ENCODE results near the gene PIBF1. TPM values are rescaled to one million over a fixed set of nuclear protein-coding genes. Genes with fewer than 3 reads are reported as not detected.
"Not testable (repeated sequence)": the region's sequence is repeated elsewhere in the genome, so short reads cannot be mapped to it uniquely, and the experiment has no call there.

The PIBF1 gene
- total RNA-seq, 1 experiment from 2014 or later, result 26.0 TPM

- Histone ChIP-seq H3K4me1 (no peaks in the 10 kb centered on the region), H3K27me3 (no peaks in the 10 kb centered on the region), H3K36me3 (no peaks in the 10 kb centered on the region), H3K4me3 (no peak overlapping the region), H3K9me3 (replicated peaks) (no peaks in the 10 kb centered on the region), H3K27ac (no peak overlapping the region)
- DNase-seq, result no peak
Observed at GRCh38 chr13:73040968-73041596, 259.1 kb downstream of the PIBF1 start.

- no peak for DNase-seq
- Histone ChIP-seq H3K36me3 (no peaks in the 10 kb centered on the region), H3K4me3 (no peak overlapping the region), H3K27me3 (no peaks in the 10 kb centered on the region), H3K4me1 (no peaks in the 10 kb centered on the region), H3K9me3 (replicated peaks) (no peaks in the 10 kb centered on the region), H3K27ac (no peak overlapping the region)
Observed at GRCh38 chr13:73045031-73045430, 263.1 kb downstream of the PIBF1 start.

DNA sequence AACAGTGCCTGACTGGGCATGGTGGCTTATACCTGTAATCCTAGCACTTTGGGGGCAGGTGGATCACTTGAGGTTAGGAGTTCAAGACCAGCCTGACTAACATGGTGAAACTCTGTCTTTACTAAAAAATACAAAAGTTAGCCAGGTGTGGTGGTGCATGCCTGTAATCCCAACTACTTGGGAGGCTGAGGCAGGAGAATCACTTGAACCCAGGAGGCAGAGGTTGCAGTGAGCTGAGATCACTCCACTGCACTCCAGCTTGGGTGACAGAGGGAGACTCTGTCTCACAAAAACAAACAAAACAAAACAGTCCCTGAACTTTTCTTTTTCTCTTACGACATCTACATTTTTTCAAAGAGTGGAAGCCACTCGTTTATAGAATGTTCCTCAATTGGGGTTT lies 266.7 kb downstream of the PIBF1 start:
- H3K4me3 ChIP-seq; H3K4me1 ChIP-seq; H3K27me3 ChIP-seq; H3K9me3 ChIP-seq (replicated peaks); H3K27ac ChIP-seq; DNase-seq; H3K36me3 ChIP-seq: not testable (repeated sequence)

DNA sequence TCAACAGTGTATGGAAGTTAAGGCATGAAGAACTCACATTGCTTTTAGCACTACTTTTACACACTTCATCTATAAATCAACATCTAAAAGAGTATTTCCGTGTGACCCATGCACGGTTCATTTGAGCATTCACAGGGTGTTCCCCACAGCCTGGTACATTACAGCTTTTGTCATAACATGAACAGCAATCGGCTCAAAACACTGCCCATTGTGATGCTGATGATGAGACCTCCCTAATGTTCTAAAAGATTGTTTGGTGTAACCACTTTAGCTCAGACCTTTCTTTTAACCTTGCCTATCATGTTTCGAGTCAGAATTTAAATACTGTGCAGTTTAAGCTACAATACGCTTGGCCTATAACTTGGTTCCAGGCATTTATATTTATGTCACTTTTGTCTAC lies 272.8 kb downstream of the PIBF1 start:
- H3K27me3 ChIP-seq, result no peaks in the 10 kb centered on the region
- DNase-seq, result no peak
- H3K9me3 ChIP-seq (replicated peaks), result no peaks in the 10 kb centered on the region
- H3K27ac ChIP-seq, result no peak overlapping the region
- H3K4me1 ChIP-seq, result peaks cover 5% of the 10 kb centered on the region; the same call in 1 of the 2 replicates
- no peak overlapping the region for H3K4me3 ChIP-seq
- no peaks in the 10 kb centered on the region for H3K36me3 ChIP-seq

- no peak overlapping the region for H3K27ac ChIP-seq
- no peaks in the 10 kb centered on the region for H3K36me3 ChIP-seq
- no peaks in the 10 kb centered on the region for H3K9me3 ChIP-seq (replicated peaks)
- peaks cover 5% of the 10 kb centered on the region; the same call in 1 of the 2 replicates for H3K4me1 ChIP-seq
- no peaks in the 10 kb centered on the region for H3K27me3 ChIP-seq
- no peak overlapping the region for H3K4me3 ChIP-seq
- peak in 1 of 2 experiments; percentile 7 for DNase-seq
Observed at GRCh38 chr13:73055813-73056564, 274.1 kb downstream of the PIBF1 start.

DNA sequence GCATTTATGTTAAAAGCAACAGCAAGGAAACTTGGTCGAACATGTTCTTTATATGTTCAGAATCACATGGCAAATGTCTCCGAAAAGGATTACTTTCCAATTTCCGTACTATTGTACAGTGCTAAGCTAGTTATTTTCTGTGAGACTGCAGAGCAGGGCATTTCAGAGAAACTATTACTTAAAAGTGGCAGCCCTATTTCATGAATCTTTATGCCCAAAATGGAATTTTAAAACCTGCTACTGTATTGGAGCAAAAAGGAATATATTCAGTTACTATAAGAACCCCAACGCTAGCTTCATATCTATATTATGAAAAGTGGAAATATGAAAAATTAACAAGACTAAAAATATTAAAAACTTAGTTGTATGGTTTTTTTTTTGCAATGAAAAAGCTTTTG lies 274.6 kb downstream of the PIBF1 start:
- H3K4me1 ChIP-seq, result peaks cover 5% of the 10 kb centered on the region; the same call in 1 of the 2 replicates
- H3K27ac ChIP-seq, result no peak overlapping the region
- no peaks in the 10 kb centered on the region for H3K27me3 ChIP-seq
- H3K36me3 ChIP-seq, result no peaks in the 10 kb centered on the region
- H3K4me3 ChIP-seq, result no peak overlapping the region
- H3K9me3 ChIP-seq (replicated peaks), result no peaks in the 10 kb centered on the region
- DNase-seq, result no peak

GRCh38 chr13:73057284-73058063 lies 275.5 kb downstream of the PIBF1 start:
- Histone ChIP-seq H3K4me1 (peaks cover 5% of the 10 kb centered on the region; the same call in 1 of the 2 replicates), H3K27ac (no peak overlapping the region), H3K36me3 (no peaks in the 10 kb centered on the region), H3K4me3 (peak overlapping the region; percentile 84), H3K9me3 (replicated peaks) (no peaks in the 10 kb centered on the region), H3K27me3 (no peaks in the 10 kb centered on the region)
- DNase-seq, result no peak

DNA sequence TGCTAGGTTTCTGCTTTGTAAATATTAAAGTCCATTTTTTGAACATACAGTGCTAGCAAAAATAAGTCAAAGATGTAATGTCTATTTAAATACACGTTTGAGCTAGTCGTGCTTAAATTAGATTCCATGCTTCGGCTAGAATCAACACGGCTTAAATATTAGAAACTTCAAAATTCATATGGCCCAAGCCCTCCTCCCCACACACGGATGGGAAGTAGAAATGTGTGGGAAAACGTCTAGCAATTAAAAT lies 276.1 kb downstream of the PIBF1 start:
- no peak overlapping the region for H3K27ac ChIP-seq

GRCh38 chr13:73058432-73058735 lies 276.5 kb downstream of the PIBF1 start:
- Histone ChIP-seq H3K27me3 (no peaks in the 10 kb centered on the region), H3K36me3 (peaks cover 2% of the 10 kb centered on the region; the same call in 1 of the 2 replicates), H3K9me3 (replicated peaks) (no peaks in the 10 kb centered on the region), H3K27ac (no peak overlapping the region), H3K4me1 (peaks cover 5% of the 10 kb centered on the region; the same call in 1 of the 2 replicates), H3K4me3 (peak overlapping the region; percentile 84)
- DNase-seq, result no peak

More for the DNA sequence above, 276.1 kb downstream of the PIBF1 start:
- H3K4me3 ChIP-seq, result peak overlapping the region; percentile 84
- no peaks in the 10 kb centered on the region for H3K36me3 ChIP-seq
- peaks cover 5% of the 10 kb centered on the region; the same call in 1 of the 2 replicates for H3K4me1 ChIP-seq
- no peaks in the 10 kb centered on the region for H3K9me3 ChIP-seq (replicated peaks)
- H3K27me3 ChIP-seq, result no peaks in the 10 kb centered on the region
- DNase-seq, result no peak

- Histone ChIP-seq H3K4me1 (peaks cover 5% of the 10 kb centered on the region; the same call in 1 of the 2 replicates), H3K27me3 (no peaks in the 10 kb centered on the region), H3K4me3 (peak within 1 kb of the TSS; percentile 84), H3K27ac (peak within 1 kb of the TSS; percentile 32; the same call in 1 of the 2 replicates), H3K9me3 (replicated peaks) (no peaks in the 10 kb centered on the region), H3K36me3 (peaks cover 6% of the 10 kb centered on the region)
- peak; percentile 93 to 95 for DNase-seq
Observed at GRCh38 chr13:73058736-73059459, 277.0 kb downstream of the PIBF1 start, which contains the start of gene KLF5. TSS of gene KLF5 (plus strand) at chr13:73059005. CDS start at chr13:73059328, 323 bp downstream.

DNA sequence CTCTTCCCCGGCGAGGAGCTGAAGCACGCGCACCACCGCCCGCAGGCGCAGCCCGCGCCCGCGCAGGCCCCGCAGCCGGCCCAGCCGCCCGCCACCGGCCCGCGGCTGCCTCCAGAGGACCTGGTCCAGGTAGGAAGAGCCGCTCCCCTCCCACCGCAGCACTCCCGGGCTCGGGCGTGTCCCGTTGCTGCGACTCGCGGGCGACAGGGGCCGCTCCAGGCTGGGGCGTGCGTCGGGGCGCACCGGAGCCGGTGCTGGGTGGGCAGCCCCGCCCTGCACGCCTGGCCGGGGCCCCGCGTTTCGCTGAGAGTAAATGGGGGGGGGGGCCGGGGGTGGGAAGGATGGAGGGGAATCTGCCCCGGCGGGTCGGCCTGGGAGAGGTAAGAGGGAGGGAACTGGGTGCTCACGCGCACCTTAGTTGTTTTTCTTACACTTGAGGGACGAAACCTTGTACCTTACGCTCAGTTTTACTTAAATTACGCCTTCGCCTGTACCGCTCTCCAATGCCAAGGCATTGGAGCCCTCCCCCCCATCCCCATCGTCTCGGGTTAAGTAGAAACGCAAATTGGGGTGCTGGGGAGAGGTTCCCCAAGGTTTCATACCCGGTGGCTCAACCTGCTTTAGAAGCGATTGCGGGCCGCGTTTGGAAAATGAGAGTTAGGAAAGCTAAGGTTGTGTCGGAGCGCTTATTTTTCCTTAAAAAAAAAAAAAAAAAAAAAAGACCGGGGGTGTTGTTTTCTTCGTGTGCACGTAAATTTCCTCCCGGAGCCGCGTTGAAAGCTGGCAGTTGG lies 277.7 kb downstream of the PIBF1 start:
- H3K27me3 ChIP-seq, result no peaks in the 10 kb centered on the region
- peaks cover 6% of the 10 kb centered on the region for H3K36me3 ChIP-seq
- peak overlapping the region; percentile 84 for H3K4me3 ChIP-seq
- H3K4me1 ChIP-seq, result peaks cover 5% of the 10 kb centered on the region; the same call in 1 of the 2 replicates
- DNase-seq, result peak; percentile 58 to 61
- peak overlapping the region; percentile 18; the same call in 1 of the 2 replicates for H3K27ac ChIP-seq
- no peaks in the 10 kb centered on the region for H3K9me3 ChIP-seq (replicated peaks)

GRCh38 chr13:73060251-73061160 lies 278.6 kb downstream of the PIBF1 start:
- Histone ChIP-seq H3K4me1 (peaks cover 5% of the 10 kb centered on the region; the same call in 1 of the 2 replicates), H3K36me3 (peaks cover 6% of the 10 kb centered on the region), H3K27me3 (no peaks in the 10 kb centered on the region), H3K27ac (peak overlapping the region; percentile 18; the same call in 1 of the 2 replicates), H3K4me3 (peak overlapping the region; percentile 84), H3K9me3 (replicated peaks) (no peaks in the 10 kb centered on the region)
- DNase-seq, result peak; percentile 47 to 71

DNA sequence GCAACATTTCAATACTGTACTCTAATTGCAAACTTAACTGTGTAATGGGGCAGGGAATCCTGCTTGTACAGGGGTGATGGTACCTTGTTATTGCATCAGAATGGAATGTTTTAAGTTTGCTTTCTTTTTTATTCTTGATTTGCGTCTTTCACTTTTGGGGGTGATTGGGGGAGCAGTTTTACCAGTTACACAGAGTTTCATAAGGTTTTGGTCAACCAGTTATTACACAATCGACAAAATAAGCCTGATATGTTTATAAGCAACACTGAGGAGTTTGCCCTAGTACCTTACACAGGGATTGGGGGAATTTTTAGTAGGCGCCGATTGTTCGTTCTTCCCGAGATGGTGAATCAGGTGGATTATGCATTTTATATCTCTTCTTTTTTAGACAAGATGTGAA lies 279.5 kb downstream of the PIBF1 start:
- DNase-seq, result no peak

More for the DNA sequence above, 279.5 kb downstream of the PIBF1 start:
- Histone ChIP-seq H3K9me3 (replicated peaks) (no peaks in the 10 kb centered on the region), H3K27ac (no peak overlapping the region), H3K27me3 (no peaks in the 10 kb centered on the region), H3K4me3 (no peak overlapping the region), H3K4me1 (peaks cover under 1% of the 10 kb centered on the region; the same call in 1 of the 2 replicates), H3K36me3 (peaks cover 7% of the 10 kb centered on the region)

Measured in SJCRH30 (cell line).